Hepatocyte (in vitro differentiated cells): ENCODE data around the gene ERBB4. TPM values are rescaled to one million over a fixed set of nuclear protein-coding genes. Genes with fewer than 3 reads are reported as not detected.

Experiments
- DNase-seq: peaks from one replicate; pipeline ENCODE4 v3.0.0-alpha.2; 2016; ENCODE audit warnings: low spot score
- H2AFZ ChIP-seq: fragments of 200-600 bp; sonication (generic); 2 replicates; pipeline ENCODE4 v1.6.0; 2016; ENCODE audit warnings: antibody characterized with exemption, mild to moderate bottlenecking
- H3K27ac ChIP-seq: fragments of 200-600 bp; sonication (generic); 2 replicates; pipeline ENCODE4 v1.5.1; 2016; ENCODE audit warnings: mild to moderate bottlenecking
- H3K27me3 ChIP-seq: fragments of 200-600 bp; sonication (generic); 2 replicates; pipeline ENCODE4 v1.6.1; 2016
- H3K36me3 ChIP-seq: fragments of 200-600 bp; sonication (generic); replicated peaks from 2 replicates; pipeline ENCODE4 v1.5.1; 2016; ENCODE audit warnings: low read depth; ENCODE audit not compliant: insufficient read depth
- H3K4me1 ChIP-seq: fragments of 200-600 bp; sonication (generic); 2 replicates; pipeline ENCODE4 v1.5.1; 2016; ENCODE audit warnings: mild to moderate bottlenecking, moderate library complexity; ENCODE audit not compliant: insufficient read depth
- H3K4me2 ChIP-seq: fragments of 200-600 bp; sonication (generic); 2 replicates; pipeline ENCODE4 v1.6.0; 2016
- H3K4me3 ChIP-seq: fragments of 200-600 bp; sonication (generic); 2 replicates; pipeline ENCODE4 v1.5.1; 2016; ENCODE audit warnings: mild to moderate bottlenecking
- H3K79me2 ChIP-seq: fragments of 200-600 bp; sonication (generic); 2 replicates; pipeline ENCODE4 v1.6.0; 2017; ENCODE audit warnings: mild to moderate bottlenecking
- H3K9me2 ChIP-seq: fragments of 200-600 bp; sonication (generic); replicated peaks from 2 replicates; pipeline ENCODE4 v1.6.0; 2017; ENCODE audit warnings: mild to moderate bottlenecking; ENCODE audit not compliant: insufficient read depth
- H3K9me3 ChIP-seq: fragments of 200-600 bp; sonication (generic); 2 replicates; pipeline ENCODE4 v1.5.1; 2016; ENCODE audit warnings: low read depth, mild to moderate bottlenecking
- H4K20me1 ChIP-seq: fragments of 200-600 bp; sonication (generic); 2 replicates; pipeline ENCODE4 v1.6.0; 2016; ENCODE audit warnings: mild to moderate bottlenecking; ENCODE audit not compliant: insufficient read depth, poor library complexity, severe bottlenecking
- CTCF ChIP-seq: fragments of 200-600 bp; sonication (generic); IDR thresholded peaks from 2 replicates; pipeline ENCODE4 v1.5.1; 2016; ENCODE audit warnings: antibody characterized with exemption, mild to moderate bottlenecking; ENCODE audit not compliant: poor library complexity
- EZH2 ChIP-seq: fragments of 200-600 bp; sonication (generic); IDR thresholded peaks from 2 replicates; pipeline ENCODE4 v1.6.1; 2016; ENCODE audit warnings: antibody characterized with exemption, mild to moderate bottlenecking, borderline replicate concordance
- EZH2phosphoT487 ChIP-seq: fragments of 200-600 bp; sonication (generic); IDR thresholded peaks from one replicate; pipeline ENCODE4 v1.6.1; 2018; ENCODE audit warnings: antibody characterized with exemption, mild to moderate bottlenecking, low read depth, moderate library complexity; ENCODE audit not compliant: unreplicated experiment, severe bottlenecking
- WGBS: methylation state at CpG from one replicate; pipeline ENCODE4 v1.1.6; 2016; ENCODE audit warnings: low lambda C conversion rate; ENCODE audit errors: missing lambda C conversion rate; 5-methylcytosine and 5-hydroxymethylcytosine counted together
- polyA plus RNA-seq: library from polyadenylated mRNA; unstranded; fragments of >200 nt; fragmentation: Nextera tagmentation; extraction: Ambion mirVana; gene quantifications from 2 replicates; pipeline ENCODE4 v1.2.1, GENCODE V29; 2016
- total RNA-seq: library from RNA; depleted of rRNA; stranded (reverse); fragments of >200 nt; gene quantifications from 2 replicates; pipeline ENCODE4 v1.2.3, GENCODE V29; 2014

The ERBB4 gene
- total and polyA plus RNA-seq, 2 experiments from 2014 or later: 3.4 to 3.9 TPM

- no peak for DNase-seq
- H3K36me3 ChIP-seq: no peaks in the 10 kb centered on the region
These were observed 735.9 kb downstream of the ERBB4 start for GRCh38 chr2:211802666-211803065.

GRCh38 chr2:211800001-211800400 lies 738.6 kb downstream of the ERBB4 start:
- no peak for DNase-seq
- TF ChIP-seq EZH2phosphoT487: no peak
- TF ChIP-seq CTCF: no peak
- no peak for TF ChIP-seq EZH2
- H3K36me3 ChIP-seq: no peaks in the 10 kb centered on the region
- H3K27ac ChIP-seq: no peak overlapping the region
- H3K4me3 ChIP-seq: no peak overlapping the region
- no peaks in the 10 kb centered on the region for H3K9me2 ChIP-seq
- 100% methylated on average over 1 of the region's 1 CpG for WGBS
- no peak overlapping the region for H2AFZ ChIP-seq
- H4K20me1 ChIP-seq: no peaks in the 10 kb centered on the region
- H3K4me1 ChIP-seq: no peaks in the 10 kb centered on the region
- H3K9me3 ChIP-seq: no peaks in the 10 kb centered on the region
- H3K4me2 ChIP-seq: no peak overlapping the region
- no peaks in the 10 kb centered on the region for H3K27me3 ChIP-seq
- no peaks in the 10 kb centered on the region for H3K79me2 ChIP-seq

More at GRCh38 chr2:211802666-211803065, 735.9 kb downstream of the ERBB4 start:
- no peak overlapping the region for H3K4me2 ChIP-seq
- H4K20me1 ChIP-seq: no peaks in the 10 kb centered on the region
- H3K79me2 ChIP-seq: no peaks in the 10 kb centered on the region
- H3K9me3 ChIP-seq: no peaks in the 10 kb centered on the region
- H3K9me2 ChIP-seq: no peaks in the 10 kb centered on the region
- no peaks in the 10 kb centered on the region for H3K27me3 ChIP-seq
- TF ChIP-seq CTCF: no peak
- no peak for TF ChIP-seq EZH2phosphoT487
- TF ChIP-seq EZH2: no peak
- WGBS: 72% methylated on average over 4 of the region's 4 CpGs
- H2AFZ ChIP-seq: no peak overlapping the region
- no peak overlapping the region for H3K4me3 ChIP-seq
- H3K27ac ChIP-seq: no peak overlapping the region
- H3K4me1 ChIP-seq: no peaks in the 10 kb centered on the region

- no peak for TF ChIP-seq EZH2
- TF ChIP-seq CTCF: no peak
- no peak for TF ChIP-seq EZH2phosphoT487
- 75% methylated on average over 1 of the region's 1 CpG for WGBS
- H4K20me1 ChIP-seq: no peaks in the 10 kb centered on the region
- H3K4me2 ChIP-seq: no peak overlapping the region
- no peak overlapping the region for H3K4me3 ChIP-seq
- DNase-seq: no peak
- H3K9me3 ChIP-seq: no peaks in the 10 kb centered on the region
- no peaks in the 10 kb centered on the region for H3K27me3 ChIP-seq
- no peaks in the 10 kb centered on the region for H3K9me2 ChIP-seq
- no peaks in the 10 kb centered on the region for H3K36me3 ChIP-seq
- no peaks in the 10 kb centered on the region for H3K4me1 ChIP-seq
- H3K79me2 ChIP-seq: no peaks in the 10 kb centered on the region
- no peak overlapping the region for H3K27ac ChIP-seq
- no peak overlapping the region for H2AFZ ChIP-seq
These were observed 739.7 kb downstream of the ERBB4 start for GRCh38 chr2:211798868-211799267.

GRCh38 chr2:211793690-211794089 lies 744.9 kb downstream of the ERBB4 start:
- no peaks in the 10 kb centered on the region for H3K9me3 ChIP-seq
- H3K79me2 ChIP-seq: no peaks in the 10 kb centered on the region
- TF ChIP-seq EZH2: no peak
- no peak for TF ChIP-seq CTCF
- no peak for TF ChIP-seq EZH2phosphoT487
- no peaks in the 10 kb centered on the region for H3K27me3 ChIP-seq
- H3K36me3 ChIP-seq: no peaks in the 10 kb centered on the region
- no peak for DNase-seq
- no peaks in the 10 kb centered on the region for H3K4me1 ChIP-seq
- H3K4me2 ChIP-seq: no peak overlapping the region
- no peak overlapping the region for H3K27ac ChIP-seq
- no peak overlapping the region for H2AFZ ChIP-seq
- H3K4me3 ChIP-seq: no peak overlapping the region
- H4K20me1 ChIP-seq: no peaks in the 10 kb centered on the region
- 84% methylated on average over 5 of the region's 5 CpGs for WGBS
- no peaks in the 10 kb centered on the region for H3K9me2 ChIP-seq
